AG04449 (cell line): ENCODE results near the gene OTOGL.
A peak's percentile ranks its signal among the peaks of the same experiment; 100 is the strongest.

Experiments
- CTCF ChIA-PET: fragments of 350-600 bp; formaldehyde crosslinking; extraction: SDS; loops from one replicate; lab custom pipeline; 2021; ENCODE audit warnings: antibody characterized with exemption; lab: Yijun Ruan, JAX
- POLR2A ChIA-PET: fragments of 400-600, 350-600 bp; formaldehyde crosslinking; extraction: SDS; loops from one replicate; lab custom pipeline; 2020; ENCODE audit warnings: antibody characterized with exemption, inconsistent platforms; lab: Yijun Ruan, JAX
- DNase-seq: peaks from one replicate; pipeline ENCODE4 v3.0.0-alpha.2; 2010; ENCODE audit warnings: low read depth, low spot score
- H3K4me3 ChIP-seq: 2 replicates; pipeline ENCODE4 v1.5.1; 2011; ENCODE audit warnings: low read depth, mild to moderate bottlenecking, control low read depth, low read length
- CTCF ChIP-seq: IDR thresholded peaks from one replicate; pipeline ENCODE4 v1.5.1; 2011; ENCODE audit warnings: mild to moderate bottlenecking, moderate library complexity, low read length, control low read depth, inconsistent platforms; ENCODE audit not compliant: insufficient read depth; ENCODE audit errors: missing control alignments

The OTOGL gene

GRCh38 chr12:80269803-80270552 lies 170.6 kb downstream of the OTOGL start:
- ChIA-PET POLR2A (interaction anchor here (1.7 kb wide), 1 partner anchor 75 kb away, joined by 5 read pairs; no protein-coding TSS in a partner anchor), CTCF (interaction anchor here (0.7 to 7.1 kb wide), 46 partner anchors 8 to 989 kb away, joined by 3 to 403 read pairs (median 4); no protein-coding TSS in a partner anchor)
- TF ChIP-seq CTCF = peak; percentile 56
- no peak for DNase-seq
- H3K4me3 ChIP-seq = no peak overlapping the region

- ChIA-PET CTCF (interaction anchor here (1.2 to 7.1 kb wide), 6 partner anchors 9 to 870 kb away, joined by 3 to 403 read pairs (median 11); no protein-coding TSS in a partner anchor), POLR2A (interaction anchor here (1.3 kb wide), 1 partner anchor 77 kb away, joined by 3 read pairs; no protein-coding TSS in a partner anchor)
- DNase-seq = no peak
- no peak for TF ChIP-seq CTCF
- H3K4me3 ChIP-seq = no peak overlapping the region
Observed at GRCh38 chr12:80271780-80272179, 172.4 kb downstream of the OTOGL start.

GRCh38 chr12:80272387-80272915 lies 173.1 kb downstream of the OTOGL start:
- ChIA-PET CTCF (interaction anchor here (0.8 to 7.1 kb wide), 5 partner anchors 11 to 861 kb away, joined by 4 to 403 read pairs (median 5); no protein-coding TSS in a partner anchor), POLR2A (no interaction called here)
- DNase-seq = no peak
- H3K4me3 ChIP-seq = no peak overlapping the region
- TF ChIP-seq CTCF = no peak

- CTCF ChIA-PET = interaction anchor here (0.8 to 7.1 kb wide), 2 partner anchors 10 to 79 kb away, joined by 4 to 403 read pairs; no protein-coding TSS in a partner anchor
- no peak overlapping the region for H3K4me3 ChIP-seq
- no peak for DNase-seq
- POLR2A ChIA-PET = no interaction called here
- TF ChIP-seq CTCF = no peak
Observed at GRCh38 chr12:80273144-80273543, 173.8 kb downstream of the OTOGL start.

GRCh38 chr12:80277732-80278131 lies 178.4 kb downstream of the OTOGL start:
- POLR2A ChIA-PET = no interaction called here
- DNase-seq = no peak
- TF ChIP-seq CTCF = no peak
- CTCF ChIA-PET = interaction anchor here (1.2 to 2.8 kb wide), 3 partner anchors 8 to 82 kb away, joined by 4 to 12 read pairs (median 6); no protein-coding TSS in a partner anchor
- H3K4me3 ChIP-seq = no peak overlapping the region

- no peak overlapping the region for H3K4me3 ChIP-seq
- TF ChIP-seq CTCF = no peak
- POLR2A ChIA-PET = no interaction called here
- CTCF ChIA-PET = no interaction called here
- no peak for DNase-seq
Observed at GRCh38 chr12:80282226-80282625, 182.9 kb downstream of the OTOGL start.
